ENCODE results near the gene SEC14L6.

DNA sequence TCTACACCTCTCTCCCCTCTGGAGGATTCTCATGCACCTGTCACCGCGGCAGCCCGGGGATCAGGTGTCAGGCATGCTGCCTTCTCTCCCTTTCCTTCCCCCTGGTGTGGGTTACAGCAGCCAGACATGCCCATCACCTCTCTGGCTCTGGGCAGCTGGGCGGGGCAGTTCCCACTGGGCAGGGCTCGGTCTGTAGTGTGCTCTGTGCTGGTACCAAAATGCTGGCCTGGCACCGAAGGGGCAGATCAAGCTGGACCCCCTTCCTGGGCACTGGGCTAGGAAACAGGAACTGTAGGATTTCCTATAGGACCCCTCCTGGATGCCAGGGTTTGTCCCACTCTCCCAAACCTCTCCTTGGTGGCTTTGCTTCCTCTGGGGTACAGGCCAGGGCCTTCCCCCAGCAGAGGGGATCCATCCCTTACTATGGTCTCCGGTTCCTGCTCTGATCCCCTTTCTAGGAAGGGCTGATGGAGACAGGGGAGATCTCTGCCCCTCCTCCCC, 27.1 kb upstream of the SEC14L6 start:
- TF ChIP-seq, protein P1, sequence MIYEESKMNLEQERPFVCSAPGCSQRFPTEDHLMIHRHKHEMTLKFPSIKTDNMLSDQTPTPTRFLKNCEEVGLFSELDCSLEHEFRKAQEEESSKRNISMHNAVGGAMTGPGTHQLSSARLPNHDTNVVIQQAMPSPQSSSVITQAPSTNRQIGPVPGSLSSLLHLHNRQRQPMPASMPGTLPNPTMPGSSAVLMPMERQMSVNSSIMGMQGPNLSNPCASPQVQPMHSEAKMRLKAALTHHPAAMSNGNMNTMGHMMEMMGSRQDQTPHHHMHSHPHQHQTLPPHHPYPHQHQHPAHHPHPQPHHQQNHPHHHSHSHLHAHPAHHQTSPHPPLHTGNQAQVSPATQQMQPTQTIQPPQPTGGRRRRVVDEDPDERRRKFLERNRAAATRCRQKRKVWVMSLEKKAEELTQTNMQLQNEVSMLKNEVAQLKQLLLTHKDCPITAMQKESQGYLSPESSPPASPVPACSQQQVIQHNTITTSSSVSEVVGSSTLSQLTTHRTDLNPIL (CRISPR knock-in tag; IDR thresholded peaks at IDR 0.05; ENCODE audit: low read depth) = no peak
- TF ChIP-seq, protein P2, sequence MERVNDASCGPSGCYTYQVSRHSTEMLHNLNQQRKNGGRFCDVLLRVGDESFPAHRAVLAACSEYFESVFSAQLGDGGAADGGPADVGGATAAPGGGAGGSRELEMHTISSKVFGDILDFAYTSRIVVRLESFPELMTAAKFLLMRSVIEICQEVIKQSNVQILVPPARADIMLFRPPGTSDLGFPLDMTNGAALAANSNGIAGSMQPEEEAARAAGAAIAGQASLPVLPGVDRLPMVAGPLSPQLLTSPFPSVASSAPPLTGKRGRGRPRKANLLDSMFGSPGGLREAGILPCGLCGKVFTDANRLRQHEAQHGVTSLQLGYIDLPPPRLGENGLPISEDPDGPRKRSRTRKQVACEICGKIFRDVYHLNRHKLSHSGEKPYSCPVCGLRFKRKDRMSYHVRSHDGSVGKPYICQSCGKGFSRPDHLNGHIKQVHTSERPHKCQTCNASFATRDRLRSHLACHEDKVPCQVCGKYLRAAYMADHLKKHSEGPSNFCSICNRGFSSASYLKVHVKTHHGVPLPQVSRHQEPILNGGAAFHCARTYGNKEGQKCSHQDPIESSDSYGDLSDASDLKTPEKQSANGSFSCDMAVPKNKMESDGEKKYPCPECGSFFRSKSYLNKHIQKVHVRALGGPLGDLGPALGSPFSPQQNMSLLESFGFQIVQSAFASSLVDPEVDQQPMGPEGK (CRISPR knock-in tag; IDR thresholded peaks at IDR 0.05; ENCODE audit: borderline replicate concordance) = no peak
- TF ChIP-seq TOX (CRISPR knock-in tag; IDR thresholded peaks at IDR 0.05; ENCODE audit: borderline replicate concordance) (no peak), ZNF70 (CRISPR knock-in tag; IDR thresholded peaks at IDR 0.05) (no peak), PPARA (CRISPR knock-in tag; IDR thresholded peaks at IDR 0.05; ENCODE audit: borderline replicate concordance) (no peak), ZFP30 (CRISPR knock-in tag; IDR thresholded peaks at IDR 0.05) (no peak), ISL1 (CRISPR knock-in tag; IDR thresholded peaks at IDR 0.05) (no peak), ARNTL (CRISPR knock-in tag; IDR thresholded peaks at IDR 0.05; ENCODE audit: borderline replicate concordance, low read depth) (no peak), TCF4 (CRISPR knock-in tag; IDR thresholded peaks at IDR 0.05; ENCODE audit: borderline replicate concordance) (no peak), RARB (CRISPR knock-in tag; IDR thresholded peaks at IDR 0.05) (no peak), SNAI2 (CRISPR knock-in tag; IDR thresholded peaks at IDR 0.05) (no peak), ZNF565 (CRISPR knock-in tag; conservative IDR thresholded peaks at IDR 0.05; ENCODE audit: low read depth) (no peak)
- TF ChIP-seq, protein P3, sequence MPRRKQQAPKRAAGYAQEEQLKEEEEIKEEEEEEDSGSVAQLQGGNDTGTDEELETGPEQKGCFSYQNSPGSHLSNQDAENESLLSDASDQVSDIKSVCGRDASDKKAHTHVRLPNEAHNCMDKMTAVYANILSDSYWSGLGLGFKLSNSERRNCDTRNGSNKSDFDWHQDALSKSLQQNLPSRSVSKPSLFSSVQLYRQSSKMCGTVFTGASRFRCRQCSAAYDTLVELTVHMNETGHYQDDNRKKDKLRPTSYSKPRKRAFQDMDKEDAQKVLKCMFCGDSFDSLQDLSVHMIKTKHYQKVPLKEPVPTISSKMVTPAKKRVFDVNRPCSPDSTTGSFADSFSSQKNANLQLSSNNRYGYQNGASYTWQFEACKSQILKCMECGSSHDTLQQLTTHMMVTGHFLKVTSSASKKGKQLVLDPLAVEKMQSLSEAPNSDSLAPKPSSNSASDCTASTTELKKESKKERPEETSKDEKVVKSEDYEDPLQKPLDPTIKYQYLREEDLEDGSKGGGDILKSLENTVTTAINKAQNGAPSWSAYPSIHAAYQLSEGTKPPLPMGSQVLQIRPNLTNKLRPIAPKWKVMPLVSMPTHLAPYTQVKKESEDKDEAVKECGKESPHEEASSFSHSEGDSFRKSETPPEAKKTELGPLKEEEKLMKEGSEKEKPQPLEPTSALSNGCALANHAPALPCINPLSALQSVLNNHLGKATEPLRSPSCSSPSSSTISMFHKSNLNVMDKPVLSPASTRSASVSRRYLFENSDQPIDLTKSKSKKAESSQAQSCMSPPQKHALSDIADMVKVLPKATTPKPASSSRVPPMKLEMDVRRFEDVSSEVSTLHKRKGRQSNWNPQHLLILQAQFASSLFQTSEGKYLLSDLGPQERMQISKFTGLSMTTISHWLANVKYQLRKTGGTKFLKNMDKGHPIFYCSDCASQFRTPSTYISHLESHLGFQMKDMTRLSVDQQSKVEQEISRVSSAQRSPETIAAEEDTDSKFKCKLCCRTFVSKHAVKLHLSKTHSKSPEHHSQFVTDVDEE (CRISPR knock-in tag; IDR thresholded peaks at IDR 0.05) = no peak
- TF ChIP-seq, protein P4, sequence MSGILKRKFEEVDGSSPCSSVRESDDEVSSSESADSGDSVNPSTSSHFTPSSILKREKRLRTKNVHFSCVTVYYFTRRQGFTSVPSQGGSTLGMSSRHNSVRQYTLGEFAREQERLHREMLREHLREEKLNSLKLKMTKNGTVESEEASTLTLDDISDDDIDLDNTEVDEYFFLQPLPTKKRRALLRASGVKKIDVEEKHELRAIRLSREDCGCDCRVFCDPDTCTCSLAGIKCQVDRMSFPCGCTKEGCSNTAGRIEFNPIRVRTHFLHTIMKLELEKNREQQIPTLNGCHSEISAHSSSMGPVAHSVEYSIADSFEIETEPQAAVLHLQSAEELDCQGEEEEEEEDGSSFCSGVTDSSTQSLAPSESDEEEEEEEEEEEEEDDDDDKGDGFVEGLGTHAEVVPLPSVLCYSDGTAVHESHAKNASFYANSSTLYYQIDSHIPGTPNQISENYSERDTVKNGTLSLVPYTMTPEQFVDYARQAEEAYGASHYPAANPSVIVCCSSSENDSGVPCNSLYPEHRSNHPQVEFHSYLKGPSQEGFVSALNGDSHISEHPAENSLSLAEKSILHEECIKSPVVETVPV (CRISPR knock-in tag; IDR thresholded peaks at IDR 0.05) = no peak
